Peyer's patch (tissue), 4 donors: ENCODE results near the gene SERGEF. TPM values are rescaled to one million over a fixed set of nuclear protein-coding genes. Genes with fewer than 3 reads are reported as not detected.
A peak's percentile ranks its signal among the peaks of the same experiment; 100 is the strongest.

Experiments
- DNase-seq, 3 donors: peaks; one replicate each; pipeline ENCODE4 v3.0.0-alpha.2; 2017 to 2019
- H3K27ac ChIP-seq, 4 donors: fragments of 200-600 bp; sonication (generic); one replicate each; pipeline ENCODE4 v1.5.1; 2016 to 2019
- H3K27me3 ChIP-seq, 2 donors: fragments of 200-600 bp; sonication (generic); one replicate each; pipeline ENCODE4 v1.5.1; 2019
- H3K36me3 ChIP-seq, 3 donors: fragments of 200-600 bp; sonication (generic); one replicate each; pipeline ENCODE4 v1.5.1; 2016 to 2019
- H3K4me1 ChIP-seq, 4 donors: fragments of 200-600 bp; sonication (generic); one replicate each; pipeline ENCODE4 v1.5.1; 2016 to 2019
- H3K4me3 ChIP-seq, 4 donors: fragments of 200-600 bp; sonication (generic); 1 replicate in 3 of 4; 2 replicates in 1 of 4; pipeline ENCODE4 v1.5.1; 2016 to 2019; ENCODE audit warnings: mild to moderate bottlenecking in 1 of 4
- H3K9me3 ChIP-seq, 4 donors: fragments of 200-600 bp; sonication (generic); one replicate each; pipeline ENCODE4 v1.5.1; 2016 to 2019; ENCODE audit warnings: mild to moderate bottlenecking in 1 of 4
- POLR2A ChIP-seq, 2 donors: fragments of 450-650 bp; IDR thresholded peaks; one replicate each; pipeline ENCODE4 v1.5.1; 2017; ENCODE audit warnings: antibody characterized with exemption in 2 of 2, mild to moderate bottlenecking in 2 of 2, moderate library complexity in 2 of 2
- total RNA-seq, 4 donors: library from RNA; depleted of rRNA; stranded (reverse); fragments of >200 nt; gene quantifications; one replicate each; pipeline ENCODE4 v1.1.0, GENCODE V29; 2016
- TF ChIP-seq, protein P1 (sequence below), 6 experiments: fragments of 450-650 bp in 4 of 6; fragments of 200-600 bp in 2 of 6; sonication (generic) in 1 of 6; IDR thresholded peaks; one replicate each; pipeline ENCODE4 v1.5.1; 2017 to 2019; ENCODE audit warnings: antibody characterized with exemption in 6 of 6, mild to moderate bottlenecking in 3 of 6, moderate library complexity in 1 of 6

SERGEF gene
- total RNA-seq, 4 donors from 2014 or later: 19.4 to 40.4 (median 27.7) TPM

DNA sequence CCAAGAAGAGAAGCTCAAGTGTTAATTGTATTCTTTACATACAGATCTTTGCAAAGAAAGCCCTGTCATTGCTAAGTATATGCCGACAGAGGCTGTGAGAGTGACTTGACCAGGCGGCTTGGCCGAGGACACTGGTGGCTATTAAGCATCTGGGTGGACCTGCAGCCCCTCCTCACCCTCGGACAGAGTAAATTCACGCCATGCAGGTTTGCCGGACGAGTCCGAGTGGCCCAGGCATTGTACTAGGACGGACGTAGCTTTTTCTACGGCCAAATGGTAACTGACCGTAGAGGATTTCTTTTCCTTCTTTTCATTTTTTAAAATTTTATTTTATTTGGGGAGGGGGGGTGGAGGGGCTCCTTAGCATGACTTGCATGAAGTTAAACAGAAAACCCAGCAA lies 231.2 kb downstream of the SERGEF start:
- TF ChIP-seq, protein P1, sequence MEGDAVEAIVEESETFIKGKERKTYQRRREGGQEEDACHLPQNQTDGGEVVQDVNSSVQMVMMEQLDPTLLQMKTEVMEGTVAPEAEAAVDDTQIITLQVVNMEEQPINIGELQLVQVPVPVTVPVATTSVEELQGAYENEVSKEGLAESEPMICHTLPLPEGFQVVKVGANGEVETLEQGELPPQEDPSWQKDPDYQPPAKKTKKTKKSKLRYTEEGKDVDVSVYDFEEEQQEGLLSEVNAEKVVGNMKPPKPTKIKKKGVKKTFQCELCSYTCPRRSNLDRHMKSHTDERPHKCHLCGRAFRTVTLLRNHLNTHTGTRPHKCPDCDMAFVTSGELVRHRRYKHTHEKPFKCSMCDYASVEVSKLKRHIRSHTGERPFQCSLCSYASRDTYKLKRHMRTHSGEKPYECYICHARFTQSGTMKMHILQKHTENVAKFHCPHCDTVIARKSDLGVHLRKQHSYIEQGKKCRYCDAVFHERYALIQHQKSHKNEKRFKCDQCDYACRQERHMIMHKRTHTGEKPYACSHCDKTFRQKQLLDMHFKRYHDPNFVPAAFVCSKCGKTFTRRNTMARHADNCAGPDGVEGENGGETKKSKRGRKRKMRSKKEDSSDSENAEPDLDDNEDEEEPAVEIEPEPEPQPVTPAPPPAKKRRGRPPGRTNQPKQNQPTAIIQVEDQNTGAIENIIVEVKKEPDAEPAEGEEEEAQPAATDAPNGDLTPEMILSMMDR (IDR thresholded peaks at IDR 0.05): no peak
- TF ChIP-seq POLR2A (IDR thresholded peaks at IDR 0.05): no peak
- H3K27me3 ChIP-seq: no peaks in the 10 kb centered on the region

DNA sequence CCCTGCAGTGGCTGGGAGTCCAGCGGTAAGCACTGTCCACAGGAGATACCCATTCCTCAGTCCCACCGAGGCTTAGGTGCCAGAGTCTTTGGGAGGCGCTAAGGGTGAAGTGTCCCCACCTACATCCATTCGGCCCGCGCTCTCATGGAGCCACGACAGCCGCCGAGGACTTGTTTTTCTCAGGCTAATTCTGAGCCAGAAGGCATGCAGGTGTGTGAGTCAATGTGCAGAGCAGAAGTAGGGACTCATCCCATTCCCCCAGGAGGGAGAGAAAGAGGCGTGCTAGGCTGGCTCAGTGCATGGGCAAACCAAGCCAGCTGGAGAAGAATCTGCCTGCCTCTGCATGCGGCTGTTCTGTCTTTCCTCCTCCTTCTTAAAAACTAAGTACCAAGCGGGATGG lies 231.6 kb downstream of the SERGEF start:
- DNase-seq: no peak
- H3K27ac ChIP-seq: no peak overlapping the region
- TF ChIP-seq, protein P1 (IDR thresholded peaks at IDR 0.05): no peak
- no peak for TF ChIP-seq POLR2A (IDR thresholded peaks at IDR 0.05)

More for the DNA sequence above, 231.2 kb downstream of the SERGEF start:
- H3K4me3 ChIP-seq: no peak overlapping the region
- H3K9me3 ChIP-seq: no peaks in the 10 kb centered on the region
- DNase-seq: no peak
- no peak overlapping the region for H3K27ac ChIP-seq
- no peaks in the 10 kb centered on the region for H3K36me3 ChIP-seq
- no peaks in the 10 kb centered on the region for H3K4me1 ChIP-seq

DNA sequence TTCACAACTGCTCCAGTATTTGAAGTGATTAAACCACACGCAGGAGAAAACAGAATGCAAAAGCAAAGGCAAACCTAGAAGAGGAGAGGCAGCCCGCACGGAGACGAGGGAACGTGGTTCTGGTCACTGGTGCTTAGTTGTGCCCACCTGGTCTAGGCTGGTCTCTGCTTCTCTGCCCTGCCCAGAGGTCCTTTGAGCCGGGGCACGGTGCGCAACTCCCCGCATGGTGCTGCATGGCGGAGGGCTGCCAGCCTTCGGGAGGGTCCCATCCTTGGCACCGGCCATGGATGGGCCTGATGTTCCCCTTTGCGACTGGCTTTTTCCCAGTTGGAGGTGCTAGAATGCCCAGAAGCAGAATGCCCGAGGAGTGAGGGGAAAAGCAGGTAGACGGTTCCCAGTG lies 232.2 kb downstream of the SERGEF start:
- H3K36me3 ChIP-seq: no peaks in the 10 kb centered on the region
- H3K4me1 ChIP-seq: no peaks in the 10 kb centered on the region
- TF ChIP-seq, protein P1 (IDR thresholded peaks at IDR 0.05): no peak
- no peak for TF ChIP-seq POLR2A (IDR thresholded peaks at IDR 0.05)
- H3K27ac ChIP-seq: no peak overlapping the region
- no peaks in the 10 kb centered on the region for H3K9me3 ChIP-seq
- peak in 1 of 3 donors; percentile 35 for DNase-seq
- H3K27me3 ChIP-seq: no peaks in the 10 kb centered on the region
- no peak overlapping the region for H3K4me3 ChIP-seq

More for the DNA sequence above, 231.6 kb downstream of the SERGEF start:
- Histone ChIP-seq H3K36me3 (no peaks in the 10 kb centered on the region), H3K9me3 (no peaks in the 10 kb centered on the region), H3K4me1 (no peaks in the 10 kb centered on the region), H3K27me3 (no peaks in the 10 kb centered on the region), H3K4me3 (no peak overlapping the region)

GRCh38 chr11:17779861-17780594 lies 232.8 kb downstream of the SERGEF start:
- Histone ChIP-seq H3K27ac (no peak overlapping the region), H3K36me3 (no peaks in the 10 kb centered on the region), H3K4me3 (no peak overlapping the region), H3K4me1 (no peaks in the 10 kb centered on the region), H3K27me3 (no peaks in the 10 kb centered on the region), H3K9me3 (no peaks in the 10 kb centered on the region)
- DNase-seq: peak in 1 of 3 donors; percentile 28
- no peak for TF ChIP-seq POLR2A (IDR thresholded peaks at IDR 0.05)
- TF ChIP-seq, protein P1 (IDR thresholded peaks at IDR 0.05): no peak

DNA sequence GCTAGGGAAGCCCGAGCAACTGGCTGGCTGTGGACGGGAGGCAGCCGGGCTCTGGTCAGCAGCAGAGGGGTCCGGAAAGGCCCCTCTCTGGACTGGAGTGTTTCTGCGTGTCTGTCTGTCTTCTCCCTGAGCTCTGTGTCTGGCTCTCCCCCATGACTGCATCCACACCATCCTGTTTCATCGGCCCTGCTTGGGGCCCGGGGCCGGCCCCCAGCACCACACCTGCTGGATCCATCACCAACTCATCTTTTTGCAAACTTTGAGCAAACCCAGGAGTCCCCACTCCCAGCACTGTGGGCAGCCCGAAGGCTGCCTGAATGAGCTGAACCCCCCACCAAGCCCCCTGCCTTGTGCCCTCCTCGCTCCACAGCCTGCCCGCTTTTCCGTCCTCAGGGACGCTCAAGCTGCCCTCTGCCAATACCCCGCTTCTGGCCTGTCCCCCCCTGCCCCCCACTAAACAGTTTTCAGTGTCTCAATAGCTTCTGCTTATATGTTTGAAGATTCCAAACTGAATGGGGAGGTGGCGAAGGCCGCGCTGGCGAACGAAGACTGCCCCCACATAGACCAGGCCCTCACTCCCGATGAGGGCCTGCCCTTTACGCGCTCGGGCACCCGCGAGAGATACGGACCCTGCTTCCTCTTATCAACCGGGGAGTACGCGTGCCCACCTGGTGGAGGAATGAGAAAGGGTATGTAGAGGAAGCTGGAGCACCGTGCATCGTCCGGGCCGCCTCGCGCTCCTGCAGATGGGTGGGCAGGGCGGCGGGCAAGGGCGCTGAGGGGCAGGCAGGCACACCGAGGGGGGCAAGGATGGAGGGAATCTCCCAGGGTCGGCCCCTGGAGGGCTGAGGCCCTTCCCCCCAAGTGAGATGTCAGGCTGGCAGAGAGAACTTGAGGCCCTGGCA lies 233.6 kb downstream of the SERGEF start:
- Histone ChIP-seq H3K27ac (no peak overlapping the region), H3K9me3 (no peaks in the 10 kb centered on the region), H3K4me3 (no peak overlapping the region), H3K36me3 (no peaks in the 10 kb centered on the region), H3K4me1 (no peaks in the 10 kb centered on the region), H3K27me3 (no peaks in the 10 kb centered on the region)
- peak in 1 of 3 donors; percentile 29 for DNase-seq
- TF ChIP-seq, protein P1 (IDR thresholded peaks at IDR 0.05): no peak
- no peak for TF ChIP-seq POLR2A (IDR thresholded peaks at IDR 0.05)
